DND-41 (cell line): Measurements from ENCODE around the gene TLE1.

Experiments used
- ATAC-seq: fragments of 200-7000 bp; cut with Tn5 transposase; 3 replicates; pipeline ENCODE4 v1.9.1; 2021; ENCODE audit warnings: low read depth; ENCODE audit not compliant: insufficient read depth
- DNase-seq: peaks from one replicate; pipeline ENCODE4 v3.0.0-alpha.2; 2020
- H2AFZ ChIP-seq: 2 replicates; pipeline ENCODE4 v1.6.0; 2012; ENCODE audit warnings: low read depth, low read length
- H3K27ac ChIP-seq: 2 replicates; pipeline ENCODE4 v1.5.1; 2012; ENCODE audit warnings: low read length, inconsistent platforms
- H3K27me3 ChIP-seq: fragments of 200-600 bp; sonication (generic); 2 replicates; pipeline ENCODE4 v1.6.0; 2012; ENCODE audit warnings: low read length, mild to moderate bottlenecking, inconsistent platforms; ENCODE audit not compliant: insufficient read depth, poor library complexity
- H3K36me3 ChIP-seq: 2 replicates; pipeline ENCODE4 v1.5.1; 2012; ENCODE audit warnings: low read length, inconsistent platforms; ENCODE audit not compliant: insufficient read depth
- H3K4me1 ChIP-seq: 2 replicates; pipeline ENCODE4 v1.5.1; 2012; ENCODE audit warnings: mild to moderate bottlenecking, low read length; ENCODE audit not compliant: insufficient read depth
- H3K4me2 ChIP-seq: 2 replicates; pipeline ENCODE4 v1.6.0; 2012; ENCODE audit warnings: mild to moderate bottlenecking, moderate library complexity, low read length, inconsistent platforms; ENCODE audit not compliant: insufficient read depth
- H3K4me3 ChIP-seq, 2 experiments: fragments of 200-600 bp in 1 of 2; shearing (Covaris generic) in 1 of 2; 2 replicates each; pipeline ENCODE4 v1.5.1; 2012 to 2016; ENCODE audit warnings: inconsistent platforms in 2 of 2, low read length in 2 of 2, mild to moderate bottlenecking in 2 of 2, low read depth in 1 of 2, moderate library complexity in 1 of 2
- H3K79me2 ChIP-seq: 2 replicates; pipeline ENCODE4 v1.6.0; 2012; ENCODE audit warnings: low read length, inconsistent platforms; ENCODE audit not compliant: insufficient read depth
- H3K9ac ChIP-seq: 2 replicates; pipeline ENCODE4 v1.6.0; 2012; ENCODE audit warnings: low read depth, mild to moderate bottlenecking, inconsistent platforms, low read length, moderate library complexity
- H3K9me3 ChIP-seq: 2 replicates; pipeline ENCODE4 v1.5.1; 2012; ENCODE audit warnings: low read length, moderate library complexity, mild to moderate bottlenecking, inconsistent platforms; ENCODE audit not compliant: insufficient read depth, severe bottlenecking
- H4K20me1 ChIP-seq: 2 replicates; pipeline ENCODE4 v1.6.0; 2012; ENCODE audit warnings: low read length; ENCODE audit not compliant: insufficient read depth
- EZH2 ChIP-seq: IDR thresholded peaks from 3 replicates; pipeline ENCODE4 v1.6.1; 2012; ENCODE audit warnings: borderline replicate concordance, low read depth, mild to moderate bottlenecking, moderate library complexity, low read length, inconsistent platforms; ENCODE audit not compliant: severe bottlenecking
- TF ChIP-seq, protein P1 (sequence below): IDR thresholded peaks from 2 replicates; pipeline ENCODE4 v1.5.1; 2012; ENCODE audit warnings: borderline replicate concordance, low read length, moderate library complexity, mild to moderate bottlenecking; ENCODE audit not compliant: poor library complexity, severe bottlenecking; ENCODE audit errors: extremely low read depth

Gene TLE1

GRCh38 chr9:81682177-81682576 lies 7.2 kb downstream of the TLE1 start:
- no peak for TF ChIP-seq EZH2
- Histone ChIP-seq H3K9me3 (no peaks in the 10 kb centered on the region), H3K4me3 (peak overlapping the region in 1 of 2 experiments; percentile 14; a peak in 2 of 4 replicates), H2AFZ (no peak overlapping the region), H3K27ac (peak overlapping the region; percentile 32; the same call in 1 of the 2 replicates), H3K79me2 (peaks cover 10% of the 10 kb centered on the region; the same call in 1 of the 2 replicates), H4K20me1 (peaks cover 24% of the 10 kb centered on the region; the same call in 1 of the 2 replicates), H3K36me3 (peaks cover 9% of the 10 kb centered on the region; the same call in 1 of the 2 replicates), H3K4me2 (peak overlapping the region; percentile 55), H3K27me3 (no peaks in the 10 kb centered on the region), H3K9ac (no peak overlapping the region), H3K4me1 (peaks cover 50% of the 10 kb centered on the region)
- ATAC-seq (no peak), DNase-seq (no peak)

DNA sequence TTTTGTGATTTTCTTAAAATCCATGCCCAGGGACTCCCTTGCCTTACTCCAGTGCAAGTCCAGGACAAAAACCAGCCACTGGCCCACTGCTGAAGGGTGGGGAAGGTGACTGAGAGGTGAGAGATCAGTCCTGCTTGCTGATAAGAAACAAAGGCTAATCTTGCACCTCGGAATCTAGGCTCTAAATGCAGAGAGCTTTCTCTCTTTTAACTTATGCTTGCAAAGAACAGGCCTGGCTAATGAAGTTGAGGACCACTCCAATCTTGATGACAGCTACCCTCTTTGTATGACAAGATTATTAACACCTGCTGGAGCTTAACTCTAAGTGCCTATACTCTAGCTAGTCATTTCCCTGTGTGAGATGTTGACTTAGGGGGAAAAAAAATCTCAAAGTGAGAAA lies 8.8 kb downstream of the TLE1 start:
- H3K79me2 ChIP-seq: peaks cover 11% of the 10 kb centered on the region; the same call in 1 of the 2 replicates
- no peak overlapping the region for H3K4me2 ChIP-seq
- H3K4me1 ChIP-seq: peaks cover 34% of the 10 kb centered on the region
- no peak overlapping the region for H3K9ac ChIP-seq
- no peak for TF ChIP-seq EZH2
- TF ChIP-seq, protein P1, sequence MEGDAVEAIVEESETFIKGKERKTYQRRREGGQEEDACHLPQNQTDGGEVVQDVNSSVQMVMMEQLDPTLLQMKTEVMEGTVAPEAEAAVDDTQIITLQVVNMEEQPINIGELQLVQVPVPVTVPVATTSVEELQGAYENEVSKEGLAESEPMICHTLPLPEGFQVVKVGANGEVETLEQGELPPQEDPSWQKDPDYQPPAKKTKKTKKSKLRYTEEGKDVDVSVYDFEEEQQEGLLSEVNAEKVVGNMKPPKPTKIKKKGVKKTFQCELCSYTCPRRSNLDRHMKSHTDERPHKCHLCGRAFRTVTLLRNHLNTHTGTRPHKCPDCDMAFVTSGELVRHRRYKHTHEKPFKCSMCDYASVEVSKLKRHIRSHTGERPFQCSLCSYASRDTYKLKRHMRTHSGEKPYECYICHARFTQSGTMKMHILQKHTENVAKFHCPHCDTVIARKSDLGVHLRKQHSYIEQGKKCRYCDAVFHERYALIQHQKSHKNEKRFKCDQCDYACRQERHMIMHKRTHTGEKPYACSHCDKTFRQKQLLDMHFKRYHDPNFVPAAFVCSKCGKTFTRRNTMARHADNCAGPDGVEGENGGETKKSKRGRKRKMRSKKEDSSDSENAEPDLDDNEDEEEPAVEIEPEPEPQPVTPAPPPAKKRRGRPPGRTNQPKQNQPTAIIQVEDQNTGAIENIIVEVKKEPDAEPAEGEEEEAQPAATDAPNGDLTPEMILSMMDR: no peak
- no peak for DNase-seq
- ATAC-seq: no peak
- H3K27ac ChIP-seq: no peak overlapping the region
- no peak overlapping the region for H2AFZ ChIP-seq
- H3K4me3 ChIP-seq: no peak overlapping the region
- no peaks in the 10 kb centered on the region for H3K27me3 ChIP-seq
- peaks cover 18% of the 10 kb centered on the region; the same call in 1 of the 2 replicates for H4K20me1 ChIP-seq
- no peaks in the 10 kb centered on the region for H3K9me3 ChIP-seq
- H3K36me3 ChIP-seq: peaks cover 13% of the 10 kb centered on the region; the same call in 1 of the 2 replicates

- H3K9ac ChIP-seq: no peak overlapping the region
- no peak overlapping the region for H3K27ac ChIP-seq
- ATAC-seq: no peak
- H3K9me3 ChIP-seq: no peaks in the 10 kb centered on the region
- peaks cover 29% of the 10 kb centered on the region for H3K4me1 ChIP-seq
- H3K4me2 ChIP-seq: no peak overlapping the region
- no peak for TF ChIP-seq EZH2
- TF ChIP-seq, protein P1: no peak
- no peaks in the 10 kb centered on the region for H3K27me3 ChIP-seq
- no peak overlapping the region for H3K4me3 ChIP-seq
- peaks cover 12% of the 10 kb centered on the region; the same call in 1 of the 2 replicates for H3K36me3 ChIP-seq
- no peak for DNase-seq
- no peak overlapping the region for H2AFZ ChIP-seq
- H4K20me1 ChIP-seq: peaks cover 18% of the 10 kb centered on the region; the same call in 1 of the 2 replicates
- peaks cover 11% of the 10 kb centered on the region; the same call in 1 of the 2 replicates for H3K79me2 ChIP-seq
Measured at GRCh38 chr9:81680006-81680405, 9.3 kb downstream of the TLE1 start.

DNA sequence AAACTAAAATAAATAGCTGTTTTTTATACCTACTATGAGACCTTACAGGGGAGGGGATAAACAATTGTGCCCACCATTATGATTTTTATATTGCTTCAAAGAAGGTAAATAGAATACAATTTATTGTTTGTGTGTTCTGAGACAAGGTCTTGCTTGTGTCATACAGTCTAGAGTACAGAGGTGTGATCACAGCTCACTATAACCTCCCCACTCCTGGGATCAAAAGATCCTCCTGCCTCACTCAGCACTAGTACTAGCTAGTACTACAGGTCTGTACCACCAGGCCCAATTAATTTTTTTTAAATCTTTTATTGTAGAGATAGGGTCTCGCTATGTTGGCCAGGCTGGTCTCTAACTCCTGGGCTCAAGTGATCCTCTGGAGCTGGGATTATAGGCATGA lies 11.3 kb downstream of the TLE1 start:
- Histone ChIP-seq H3K4me1 (peaks cover 15% of the 10 kb centered on the region), H3K4me2 (no peak overlapping the region), H3K27ac (no peak overlapping the region), H3K79me2 (peaks cover 12% of the 10 kb centered on the region; the same call in 1 of the 2 replicates), H2AFZ (no peak overlapping the region), H3K27me3 (no peaks in the 10 kb centered on the region), H3K9me3 (no peaks in the 10 kb centered on the region), H3K36me3 (peaks cover 12% of the 10 kb centered on the region; the same call in 1 of the 2 replicates), H3K4me3 (no peak overlapping the region), H4K20me1 (peaks cover 13% of the 10 kb centered on the region; the same call in 1 of the 2 replicates), H3K9ac (no peak overlapping the region)
- ATAC-seq (no peak), DNase-seq (no peak)
- TF ChIP-seq EZH2: no peak
